Stimulated activated CD8-positive, alpha-beta memory T cell treated with anti-CD3 and anti-CD28 coated beads, Interleukin-4, amount 100 ng/mL, for 48 hours (primary cell): Measurements from ENCODE around the gene BIK.
A peak's percentile ranks its signal among the peaks of the same experiment; 100 is the strongest.

Source experiments
- DNase-seq: peaks from one replicate; pipeline ENCODE4 v3.0.0-alpha.2; 2020

Gene BIK

GRCh38 chr22:43106302-43106701 lies 4.2 kb upstream of the BIK start:
- DNase-seq = no peak

GRCh38 chr22:43109511-43109910 lies 1.0 kb upstream of the BIK start:
- DNase-seq = no peak

GRCh38 chr22:43109921-43110443 lies 568 bp upstream of the BIK start:
- DNase-seq = no peak

DNA sequence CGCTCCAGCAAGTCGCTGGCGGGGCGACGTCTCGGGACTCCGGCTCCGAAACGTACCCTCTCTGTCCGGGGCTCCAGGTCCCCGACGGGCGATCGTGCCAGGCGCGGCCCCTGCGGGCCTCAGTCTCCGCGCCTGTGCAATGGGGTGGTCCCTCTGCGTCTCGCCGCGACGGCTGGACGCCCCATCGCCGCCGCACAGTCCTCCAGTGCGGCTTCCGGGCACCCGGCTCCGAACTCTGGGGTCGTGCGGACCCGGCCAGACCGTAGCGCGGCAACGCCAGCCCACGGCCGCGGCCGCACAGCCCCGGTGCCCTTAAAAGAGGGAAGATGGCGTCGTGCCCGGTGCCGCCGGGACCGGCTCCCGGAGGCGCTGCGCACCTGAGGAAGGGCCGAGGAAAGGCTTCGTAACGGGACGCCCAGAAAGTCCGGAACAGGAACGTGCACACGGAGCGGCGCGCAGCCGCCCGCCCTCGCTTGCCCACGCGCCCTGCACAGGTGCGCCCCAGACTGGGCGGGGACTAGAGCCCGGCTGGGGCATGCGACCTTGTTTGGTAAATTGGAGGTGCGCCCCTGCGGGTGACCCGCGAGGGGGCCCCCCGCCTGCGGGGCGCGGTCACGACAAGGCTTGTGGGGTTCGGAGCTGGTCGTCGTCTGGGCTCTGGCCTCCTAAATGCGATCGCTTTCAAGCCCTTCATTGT lies 525 bp downstream of the BIK start:
- DNase-seq = peak; percentile 49

DNA sequence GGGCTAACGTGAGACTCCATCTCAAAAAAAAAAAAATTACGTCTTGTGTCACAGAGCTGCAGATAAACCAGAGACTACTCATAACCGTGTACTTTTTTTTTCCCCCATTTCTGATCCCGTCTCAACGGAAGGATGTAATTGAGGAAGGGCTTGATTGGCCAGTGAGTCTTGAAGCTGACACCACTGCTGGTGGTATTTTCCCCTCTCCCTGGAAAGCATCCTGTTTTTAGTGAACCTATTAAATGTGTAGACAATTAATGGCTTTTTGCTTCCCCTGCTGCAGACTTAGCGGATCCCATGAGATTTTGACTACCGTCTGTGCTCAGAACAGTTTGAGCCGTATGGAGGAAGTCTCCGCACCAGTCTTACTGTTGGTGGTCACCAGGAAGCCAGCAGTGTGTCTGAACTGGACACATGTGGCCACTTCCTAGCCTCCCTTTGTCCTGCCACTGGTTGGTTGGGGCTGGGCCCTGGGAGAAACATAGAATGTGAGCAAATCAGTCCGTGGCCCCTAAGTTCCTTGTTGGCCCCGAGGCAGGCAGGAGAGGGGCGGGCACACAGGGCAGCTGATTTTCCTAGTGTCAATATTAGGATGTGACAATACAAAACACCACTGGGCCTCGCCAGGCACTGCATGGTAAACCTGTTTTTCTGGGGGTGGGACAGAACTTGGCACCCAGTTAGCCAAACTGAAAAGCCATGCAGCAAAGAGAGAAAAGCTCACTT lies 3.1 kb downstream of the BIK start:
- DNase-seq = no peak

DNA sequence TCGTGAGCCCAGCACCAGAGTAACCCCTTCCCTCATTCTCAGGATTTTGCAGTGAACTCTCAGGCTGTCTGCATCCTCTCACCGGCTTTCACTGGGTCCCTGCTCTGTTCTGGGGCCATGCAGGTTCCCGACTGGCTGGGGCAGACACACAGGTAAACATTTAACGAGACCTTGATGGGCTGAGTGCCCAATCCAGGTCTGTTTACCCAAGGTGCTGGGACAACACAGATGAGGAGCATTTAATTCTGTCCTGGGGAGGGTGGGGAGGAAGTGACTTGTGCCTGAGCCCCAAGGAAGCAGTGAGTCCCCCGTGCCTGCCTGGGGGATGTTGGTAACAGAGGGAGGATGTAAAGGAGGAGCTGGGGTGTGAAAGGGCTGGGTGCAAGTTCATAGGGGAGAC lies 4.4 kb downstream of the BIK start:
- DNase-seq = no peak

GRCh38 chr22:43116932-43117331 lies 6.4 kb downstream of the BIK start:
- DNase-seq = no peak

DNA sequence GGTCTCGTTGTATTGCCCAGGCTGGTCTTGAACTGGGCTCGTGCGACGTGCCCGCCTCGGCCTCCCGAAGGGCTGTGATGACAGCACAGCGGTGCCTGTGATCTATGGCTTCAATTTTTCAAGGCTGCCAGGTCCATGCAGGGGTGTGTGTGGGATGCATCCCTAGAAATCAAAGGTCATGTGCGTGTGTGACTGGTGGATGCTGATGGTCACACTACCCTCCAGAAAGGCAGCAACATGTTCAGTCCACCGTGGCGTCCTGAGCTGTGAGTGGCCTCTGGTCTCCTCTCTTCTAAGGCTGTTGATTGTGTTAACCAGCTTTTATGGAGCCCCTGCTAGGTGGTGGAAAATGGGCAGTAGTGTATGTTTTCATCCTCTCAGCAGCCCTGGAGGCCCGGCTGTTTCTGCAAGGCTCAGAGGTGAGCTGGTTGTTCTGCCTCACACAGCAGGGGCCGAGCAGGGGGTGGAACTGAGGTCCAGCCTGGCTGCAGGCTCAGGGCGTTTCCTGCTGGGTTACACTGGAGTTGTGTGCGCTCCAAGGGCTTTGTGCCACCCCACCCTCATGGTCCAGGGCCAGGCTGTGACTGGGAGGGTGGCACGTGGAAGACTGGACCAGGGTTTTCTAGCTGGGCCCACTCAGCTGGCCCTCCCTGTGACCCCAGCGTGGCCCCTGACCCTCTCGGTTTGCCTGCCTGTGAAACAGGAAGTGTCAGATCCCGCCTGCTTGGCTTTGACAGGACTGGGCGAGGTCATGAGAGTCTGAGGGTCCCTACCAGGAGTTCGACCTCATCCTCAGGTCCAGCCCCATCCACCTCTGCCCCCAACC lies 7.7 kb downstream of the BIK start:
- DNase-seq = no peak

DNA sequence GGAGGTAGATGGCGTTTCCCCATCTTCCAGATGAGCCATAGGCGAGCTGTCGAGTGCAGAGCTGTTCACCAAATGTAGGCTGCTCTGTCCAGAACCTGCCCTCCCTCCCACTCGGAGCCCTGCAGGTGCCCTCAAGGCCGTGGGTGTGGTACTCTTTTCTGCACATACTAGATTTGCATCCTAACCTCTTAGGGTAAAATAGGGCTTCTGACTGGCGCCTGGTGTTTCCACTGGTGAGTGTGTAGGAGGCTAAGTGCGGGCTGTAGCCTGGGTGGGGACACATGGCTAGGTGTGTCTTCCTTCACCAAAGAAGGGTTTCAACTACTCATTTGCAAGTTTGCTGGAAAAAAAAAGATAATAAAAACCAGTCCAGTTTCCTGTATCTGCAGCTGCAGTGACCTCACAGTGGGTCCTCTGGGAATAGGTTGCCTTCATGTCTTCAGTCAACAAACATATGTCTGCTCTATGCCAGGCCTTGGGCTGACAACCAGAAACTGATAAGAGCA lies 8.5 kb downstream of the BIK start:
- no peak for DNase-seq

DNA sequence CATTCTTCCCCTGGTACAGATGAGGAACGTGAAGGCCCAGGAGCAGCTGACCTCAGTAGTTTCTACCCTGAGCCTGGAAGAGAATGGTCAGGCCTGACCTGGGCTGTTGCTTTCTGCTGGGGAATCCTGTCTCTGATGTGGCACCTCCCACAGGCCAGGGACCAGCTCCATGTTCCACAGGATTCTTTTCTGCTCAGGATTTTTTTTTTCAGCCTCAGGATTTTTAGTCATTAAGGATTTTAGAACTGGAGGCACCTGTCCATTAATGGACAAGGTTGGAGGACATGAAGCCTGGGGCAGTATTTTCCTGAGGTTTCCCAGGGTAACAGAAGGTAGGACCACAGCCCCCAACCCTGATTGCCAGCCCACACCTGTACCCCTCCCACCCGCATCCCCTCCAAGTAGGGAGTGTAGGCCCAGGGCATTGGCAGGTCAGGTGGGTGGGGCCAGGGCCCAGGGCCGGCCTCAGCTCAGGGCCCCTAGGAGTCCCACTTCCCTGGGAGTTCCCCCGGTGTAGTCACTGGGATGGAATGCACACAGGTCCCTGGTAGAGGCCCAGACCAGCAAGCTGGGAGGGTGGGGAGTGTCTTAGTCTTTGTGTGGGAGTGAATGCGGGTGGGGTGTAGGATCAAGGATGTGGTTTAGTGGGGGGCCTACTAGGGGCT lies 16.1 kb downstream of the BIK start:
- no peak for DNase-seq

DNA sequence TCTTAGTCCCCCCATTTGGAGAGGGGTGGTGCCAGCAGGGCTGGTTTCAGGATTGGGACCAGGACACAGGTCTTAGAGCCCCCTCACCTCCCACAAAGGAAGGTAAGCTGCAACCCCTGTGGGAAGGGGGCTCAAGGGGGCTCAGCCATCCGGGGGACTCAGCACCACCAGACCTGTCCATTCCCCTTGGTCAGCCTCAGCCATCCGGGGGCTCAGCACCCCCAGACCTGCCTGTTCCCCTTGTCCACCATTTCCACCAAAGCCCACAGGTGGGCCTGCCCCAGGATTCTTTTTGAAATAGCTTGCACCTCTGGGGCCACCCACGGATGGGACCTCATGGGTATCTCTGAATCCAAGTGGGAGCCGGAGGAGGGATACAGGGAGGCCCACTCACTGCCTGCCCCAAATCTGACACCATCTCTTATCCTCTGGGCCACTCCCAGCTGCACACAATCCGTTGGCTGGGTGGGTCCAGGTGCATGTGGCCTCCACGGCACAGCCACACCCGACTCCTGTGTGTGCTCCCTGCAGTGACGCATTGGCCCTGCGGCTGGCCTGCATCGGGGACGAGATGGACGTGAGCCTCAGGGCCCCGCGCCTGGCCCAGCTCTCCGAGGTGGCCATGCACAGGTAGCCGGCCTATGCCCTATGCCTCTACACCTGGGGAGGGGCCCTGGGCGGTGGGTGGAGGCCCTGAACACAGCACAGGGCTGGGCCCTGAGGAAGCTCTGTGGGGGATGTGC lies 16.8 kb downstream of the BIK start:
- DNase-seq = no peak

DNA sequence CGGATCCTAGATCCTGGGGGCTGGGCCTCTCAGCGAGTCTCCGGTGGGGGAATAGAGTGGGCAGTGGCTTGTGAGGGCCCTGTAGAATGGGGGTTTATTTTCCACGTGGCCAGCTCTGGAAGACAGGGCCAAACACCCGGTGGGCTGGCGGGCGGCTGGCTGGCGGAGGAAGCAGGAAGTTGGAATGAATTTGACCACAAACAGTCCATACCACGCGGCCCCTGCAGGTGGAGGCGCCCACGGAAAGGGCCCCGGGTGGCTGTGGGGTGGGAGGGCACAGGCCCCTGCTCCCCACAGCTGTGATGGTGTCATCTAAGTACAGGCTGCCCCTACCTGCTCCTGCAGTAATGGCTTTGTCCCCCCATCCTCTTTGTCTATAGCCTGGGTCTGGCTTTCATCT lies 17.6 kb downstream of the BIK start:
- DNase-seq = no peak

DNA sequence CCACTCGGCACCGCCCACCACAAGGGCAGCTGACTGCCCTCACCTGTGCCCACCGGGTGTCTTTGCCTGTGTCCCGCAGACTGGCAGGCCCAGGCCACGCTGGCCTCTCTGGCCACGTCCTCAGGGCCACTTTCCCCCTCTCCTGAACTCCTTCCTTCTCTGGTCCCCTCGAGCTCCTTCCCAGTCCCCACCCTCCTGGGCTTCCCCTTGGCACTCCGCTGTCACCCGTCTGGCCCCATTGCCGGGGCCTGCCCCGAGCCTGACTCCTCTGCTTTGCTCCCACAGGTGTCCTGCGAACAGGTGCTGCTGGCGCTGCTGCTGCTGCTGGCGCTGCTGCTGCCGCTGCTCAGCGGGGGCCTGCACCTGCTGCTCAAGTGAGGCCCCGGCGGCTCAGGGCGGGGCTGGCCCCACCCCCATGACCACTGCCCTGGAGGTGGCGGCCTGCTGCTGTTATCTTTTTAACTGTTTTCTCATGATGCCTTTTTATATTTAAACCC lies 18.4 kb downstream of the BIK start:
- DNase-seq = no peak

GRCh38 chr22:43129426-43130425 lies 19.2 kb downstream of the BIK start:
- DNase-seq = no peak

GRCh38 chr22:43131773-43132501 lies 21.4 kb downstream of the BIK start:
- no peak for DNase-seq

GRCh38 chr22:43133401-43133800 lies 22.9 kb downstream of the BIK start:
- DNase-seq = no peak

GRCh38 chr22:43134553-43134952 lies 24.0 kb downstream of the BIK start:
- DNase-seq = no peak

DNA sequence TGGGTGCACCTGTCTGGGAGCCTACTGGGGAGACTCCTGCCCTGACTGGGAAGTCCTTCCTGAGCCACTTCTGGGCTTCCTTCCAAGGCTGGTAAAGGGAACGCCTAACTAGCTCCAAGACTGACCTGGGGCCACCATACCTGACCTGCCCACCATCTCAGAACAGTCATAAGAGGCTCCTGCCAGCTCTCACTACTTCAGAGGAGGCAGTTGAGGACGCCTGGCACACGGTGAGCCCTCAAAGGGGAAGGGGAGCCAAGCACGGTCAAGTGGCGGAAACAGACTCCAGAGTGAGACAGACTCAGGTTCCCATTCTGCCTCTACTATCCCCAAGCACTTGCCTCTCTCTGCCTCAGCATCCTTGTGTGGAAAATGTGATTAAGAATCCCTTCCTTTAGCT lies 25.0 kb downstream of the BIK start:
- no peak for DNase-seq

DNA sequence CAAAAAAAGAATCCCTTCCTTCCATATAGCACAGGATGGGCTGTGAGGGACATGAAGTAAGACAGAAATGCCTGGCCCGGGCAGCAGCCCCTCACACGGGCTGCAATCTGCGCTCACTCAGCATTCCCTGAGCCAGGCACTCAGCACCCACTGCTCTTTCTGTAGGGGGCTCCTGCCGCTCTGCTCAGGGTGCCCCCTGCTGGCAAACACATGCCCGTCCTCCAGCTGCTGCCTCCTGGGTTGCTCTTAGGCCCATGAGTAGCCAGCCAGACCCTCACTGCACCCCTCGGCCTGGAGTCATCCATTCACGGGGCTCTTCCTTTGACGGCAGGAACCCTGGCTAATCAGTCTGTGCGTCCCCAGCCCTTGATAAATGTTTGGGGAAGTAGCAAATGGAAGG lies 25.7 kb downstream of the BIK start:
- peak; percentile 69 for DNase-seq

GRCh38 chr22:43136801-43137200 lies 26.3 kb downstream of the BIK start:
- no peak for DNase-seq
